Muscle layer of duodenum (tissue), 2 donors: ENCODE results near the gene HGFAC.

ENCODE experiments used
- H3K27ac ChIP-seq: one replicate; pipeline ENCODE4 v1.7.0; 2013; ENCODE audit warnings: mild to moderate bottlenecking, low read length
- H3K27me3 ChIP-seq: one replicate; pipeline ENCODE4 v1.7.0; 2013; ENCODE audit warnings: low read depth, mild to moderate bottlenecking, control low read depth, low read length
- H3K36me3 ChIP-seq, 2 donors: one replicate each; pipeline ENCODE4 v1.7.0; 2013; ENCODE audit warnings: low read length in 2 of 2, control low read depth in 1 of 2, mild to moderate bottlenecking in 1 of 2; ENCODE audit not compliant: insufficient read depth in 2 of 2, control insufficient read depth in 1 of 2
- H3K4me1 ChIP-seq, 2 donors: one replicate each; pipeline ENCODE4 v1.7.0; 2013; ENCODE audit warnings: low read length in 2 of 2, mild to moderate bottlenecking in 2 of 2, control low read depth in 1 of 2, moderate library complexity in 1 of 2; ENCODE audit not compliant: insufficient read depth in 2 of 2, control insufficient read depth in 1 of 2
- H3K4me3 ChIP-seq, 2 donors: one replicate each; pipeline ENCODE4 v1.7.0; 2013; ENCODE audit warnings: low read length in 2 of 2, low read depth in 1 of 2, mild to moderate bottlenecking in 1 of 2
- H3K9me3 ChIP-seq, 2 donors: one replicate each; pipeline ENCODE4 v1.7.0; 2013; ENCODE audit warnings: low read length in 2 of 2, control low read depth in 1 of 2, mild to moderate bottlenecking in 1 of 2; ENCODE audit not compliant: control insufficient read depth in 1 of 2
- donor health status: healthy.

The HGFAC gene

GRCh38 chr4:3412257-3413020 is 29.3 kb upstream of the HGFAC start:
- H3K27me3 ChIP-seq = no peaks in the 10 kb centered on the region
- H3K36me3 ChIP-seq = peaks cover 10 to 15% of the 10 kb centered on the region in 2 donors

GRCh38 chr4:3413217-3413671 is 28.5 kb upstream of the HGFAC start:
- Histone ChIP-seq H3K4me1 (peaks cover 0 to 4% of the 10 kb centered on the region in 2 donors), H3K9me3 (no peaks in the 10 kb centered on the region), H3K4me3 (no peak overlapping the region), H3K27me3 (no peaks in the 10 kb centered on the region), H3K27ac (no peak overlapping the region), H3K36me3 (peaks cover 16 to 23% of the 10 kb centered on the region in 2 donors)

More at GRCh38 chr4:3412257-3413020, 29.3 kb upstream of the HGFAC start:
- peaks cover 0 to 4% of the 10 kb centered on the region in 2 donors for H3K4me1 ChIP-seq
- H3K9me3 ChIP-seq = no peaks in the 10 kb centered on the region
- H3K4me3 ChIP-seq = no peak overlapping the region
- H3K27ac ChIP-seq = no peak overlapping the region

- H3K4me1 ChIP-seq = peaks cover 0 to 4% of the 10 kb centered on the region in 2 donors
- H3K27ac ChIP-seq = no peak overlapping the region
- H3K27me3 ChIP-seq = no peaks in the 10 kb centered on the region
- peaks cover 16 to 26% of the 10 kb centered on the region in 2 donors for H3K36me3 ChIP-seq
- H3K9me3 ChIP-seq = no peaks in the 10 kb centered on the region
- no peak overlapping the region for H3K4me3 ChIP-seq
Observed at GRCh38 chr4:3413675-3414420, 27.9 kb upstream of the HGFAC start.

GRCh38 chr4:3414421-3415279 is 27.1 kb upstream of the HGFAC start:
- Histone ChIP-seq H3K4me3 (no peak overlapping the region), H3K27me3 (no peaks in the 10 kb centered on the region), H3K27ac (no peak overlapping the region), H3K9me3 (no peaks in the 10 kb centered on the region), H3K4me1 (peaks cover 0 to 4% of the 10 kb centered on the region in 2 donors), H3K36me3 (peaks cover 16 to 26% of the 10 kb centered on the region in 2 donors)

GRCh38 chr4:3415471-3416141 is 26.2 kb upstream of the HGFAC start:
- Histone ChIP-seq H3K36me3 (peaks cover 16 to 26% of the 10 kb centered on the region in 2 donors), H3K4me3 (no peak overlapping the region), H3K27ac (no peak overlapping the region)

GRCh38 chr4:3416270-3416669 is 25.5 kb upstream of the HGFAC start:
- Histone ChIP-seq H3K4me3 (no peak overlapping the region), H3K9me3 (no peaks in the 10 kb centered on the region), H3K27ac (no peak overlapping the region), H3K4me1 (peaks cover 0 to 4% of the 10 kb centered on the region in 2 donors), H3K36me3 (peaks cover 16 to 26% of the 10 kb centered on the region in 2 donors), H3K27me3 (no peaks in the 10 kb centered on the region)

More at GRCh38 chr4:3415471-3416141, 26.2 kb upstream of the HGFAC start:
- Histone ChIP-seq H3K9me3 (no peaks in the 10 kb centered on the region), H3K27me3 (no peaks in the 10 kb centered on the region), H3K4me1 (peaks cover 0 to 4% of the 10 kb centered on the region in 2 donors)

DNA sequence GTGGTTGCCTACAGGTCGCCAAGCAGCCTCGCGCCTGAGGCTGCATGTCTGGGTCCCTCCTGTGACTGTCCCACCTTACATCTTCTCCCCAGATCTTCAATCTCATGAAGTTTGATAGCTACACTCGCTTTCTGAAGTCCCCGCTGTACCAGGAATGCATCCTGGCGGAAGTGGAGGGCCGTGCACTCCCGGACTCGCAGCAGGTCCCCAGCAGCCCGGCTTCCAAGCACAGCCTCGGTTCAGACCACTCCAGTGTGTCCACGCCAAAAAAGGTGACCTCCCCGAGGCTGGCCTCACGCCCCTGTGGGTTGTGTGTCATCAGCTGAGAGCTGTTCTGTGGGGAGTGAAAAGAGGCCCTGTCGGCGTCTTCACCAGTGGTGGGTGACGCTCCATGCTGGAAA is 24.9 kb upstream of the HGFAC start:
- Histone ChIP-seq H3K27me3 (no peaks in the 10 kb centered on the region), H3K9me3 (no peaks in the 10 kb centered on the region), H3K4me3 (no peak overlapping the region), H3K36me3 (peaks cover 16 to 26% of the 10 kb centered on the region in 2 donors), H3K27ac (no peak overlapping the region), H3K4me1 (peaks cover 0 to 4% of the 10 kb centered on the region in 2 donors)

- H3K4me1 ChIP-seq = peaks cover 0 to 4% of the 10 kb centered on the region in 2 donors
- no peaks in the 10 kb centered on the region for H3K9me3 ChIP-seq
- no peak overlapping the region for H3K4me3 ChIP-seq
- H3K27ac ChIP-seq = no peak overlapping the region
- H3K27me3 ChIP-seq = no peaks in the 10 kb centered on the region
- H3K36me3 ChIP-seq = peaks cover 16 to 31% of the 10 kb centered on the region in 2 donors
Observed at GRCh38 chr4:3417448-3417847, 24.3 kb upstream of the HGFAC start.

- H3K27me3 ChIP-seq = no peaks in the 10 kb centered on the region
- peaks cover 16 to 38% of the 10 kb centered on the region in 2 donors for H3K36me3 ChIP-seq
- H3K4me3 ChIP-seq = no peak overlapping the region
- no peaks in the 10 kb centered on the region for H3K9me3 ChIP-seq
- no peak overlapping the region for H3K27ac ChIP-seq
- peaks cover 0 to 4% of the 10 kb centered on the region in 2 donors for H3K4me1 ChIP-seq
Observed at GRCh38 chr4:3418029-3418762, 23.6 kb upstream of the HGFAC start.
